Right ventricle myocardium inferior (tissue), 1 donor: ENCODE measurements around the gene MRPL20. TPM values are rescaled to one million over a fixed set of nuclear protein-coding genes. Genes with fewer than 3 reads are reported as not detected.

Experiments used
- ATAC-seq: fragments of 200-7000 bp; cut with Tn5 transposase; one replicate; pipeline ENCODE4 v1.9.1; 2020; ENCODE audit warnings: mild to moderate bottlenecking, moderate library complexity
- DNase-seq: peaks from one replicate; pipeline ENCODE4 v3.0.0; 2021; ENCODE audit errors: missing footprints
- intact Hi-C: fragments of 100-400 bp; cut with DNase I; formaldehyde crosslinking; loops from one replicate; pipeline ENCODE4 v1.11.0; 2022
- total RNA-seq: library from RNA; stranded (reverse); fragmentation: NEBNext Ultra II Directional; extraction: Animal tissue kit (Norgen Biotek cat#: 25700); gene quantifications from one replicate; pipeline ENCODE4 v1.2.1, GENCODE V29; 2021
- donor health status: DM: no; HTN: yes; CAD: no; lungs with severe emphysema.

MRPL20 gene
- total RNA-seq, 1 donor from 2014 or later, result 140 TPM

DNA sequence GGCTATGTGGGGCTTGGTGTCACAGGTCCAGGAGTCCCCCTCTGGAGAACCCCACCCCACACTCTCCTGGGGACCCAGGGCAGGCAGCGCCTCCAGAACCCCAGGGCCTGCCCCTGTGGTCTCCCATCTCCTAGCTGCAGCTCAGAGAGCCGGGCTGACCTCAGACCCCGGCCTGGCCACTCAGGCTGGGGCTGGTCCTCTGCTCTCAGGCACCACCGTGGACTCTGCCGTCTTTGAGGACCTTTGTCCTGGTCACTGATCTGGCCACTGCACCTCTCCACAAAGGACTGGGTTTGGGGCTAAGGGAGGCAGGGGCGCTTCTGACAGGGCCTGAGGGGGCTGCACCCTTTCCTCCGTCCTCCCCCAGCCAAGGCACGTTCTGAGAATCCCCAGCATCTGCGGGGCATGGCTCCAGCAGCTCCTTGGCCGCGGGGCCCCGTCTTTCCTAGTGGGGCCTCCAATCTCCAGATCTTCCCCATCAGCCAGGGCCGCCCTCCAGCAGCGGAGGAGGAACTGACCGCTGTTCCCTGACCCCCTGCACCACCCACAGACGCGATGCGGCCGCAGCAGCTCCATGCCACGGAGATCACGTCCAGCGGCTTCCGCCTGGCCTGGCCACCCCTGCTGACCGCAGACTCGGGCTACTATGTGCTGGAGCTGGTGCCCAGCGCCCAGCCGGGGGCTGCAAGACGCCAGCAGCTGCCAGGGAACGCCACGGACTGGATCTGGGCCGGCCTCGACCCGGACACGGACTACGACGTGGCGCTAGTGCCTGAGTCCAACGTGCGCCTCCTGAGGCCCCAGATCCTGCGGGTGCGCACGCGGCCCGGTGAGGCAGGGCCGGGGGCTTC lies 31.7 kb upstream of the MRPL20 start:
- ATAC-seq, result no peak
- DNase-seq, result no peak
- intact Hi-C loops, result no loop called here

DNA sequence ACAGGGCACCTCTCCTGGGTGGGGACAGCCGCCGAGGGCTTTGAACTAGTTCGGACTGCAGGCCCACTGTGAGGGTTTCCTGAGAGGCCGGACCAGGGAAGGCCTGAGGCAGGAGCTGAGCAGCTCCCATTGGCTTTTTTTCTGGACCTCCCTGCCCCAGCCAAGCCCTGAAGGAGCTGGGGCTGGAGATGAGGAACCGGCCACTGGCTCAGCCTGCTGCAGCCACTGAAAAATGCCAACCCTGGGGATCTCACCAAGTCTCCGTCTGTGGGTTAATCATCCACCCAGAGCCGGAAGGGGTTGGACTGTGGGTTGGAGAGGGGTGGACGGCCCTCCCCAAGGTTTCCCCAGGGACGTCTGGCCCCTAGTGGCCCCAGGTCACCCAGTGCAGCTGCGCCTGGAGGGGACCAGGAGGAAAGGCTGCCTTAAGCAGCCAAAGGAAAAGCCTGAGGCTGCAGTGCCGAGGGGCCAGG lies 30.8 kb upstream of the MRPL20 start:
- ATAC-seq, result no peak
- DNase-seq, result no peak
- intact Hi-C loops, result no loop called here

GRCh38 chr1:1437033-1437903 lies 30.2 kb upstream of the MRPL20 start:
- no peak for ATAC-seq
- intact Hi-C loops, result no loop called here
- no peak for DNase-seq

DNA sequence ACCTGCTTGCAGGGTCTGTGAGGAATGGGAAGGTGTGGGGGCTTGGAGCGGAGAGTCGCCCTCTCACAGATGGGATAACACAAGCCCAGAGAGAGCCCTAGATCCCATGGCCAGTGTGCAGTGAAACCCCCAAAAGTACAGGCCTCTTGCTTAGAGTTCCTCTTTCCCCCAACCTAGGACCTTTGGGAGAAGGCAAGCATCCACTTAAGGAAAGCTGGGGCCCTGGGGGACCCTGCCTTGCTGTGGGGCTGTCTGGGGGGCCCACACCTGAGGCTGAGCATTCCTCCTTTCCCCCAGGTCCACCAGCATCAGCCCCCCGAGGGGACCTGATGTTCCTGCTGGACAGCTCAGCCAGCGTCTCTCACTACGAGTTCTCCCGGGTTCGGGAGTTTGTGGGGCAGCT lies 29.5 kb upstream of the MRPL20 start:
- ATAC-seq (no peak), DNase-seq (no peak)
- intact Hi-C loops, result no loop called here

GRCh38 chr1:1435911-1436629 lies 29.0 kb upstream of the MRPL20 start:
- DNase-seq (no peak), ATAC-seq (no peak)
- intact Hi-C loops, result no loop called here

DNA sequence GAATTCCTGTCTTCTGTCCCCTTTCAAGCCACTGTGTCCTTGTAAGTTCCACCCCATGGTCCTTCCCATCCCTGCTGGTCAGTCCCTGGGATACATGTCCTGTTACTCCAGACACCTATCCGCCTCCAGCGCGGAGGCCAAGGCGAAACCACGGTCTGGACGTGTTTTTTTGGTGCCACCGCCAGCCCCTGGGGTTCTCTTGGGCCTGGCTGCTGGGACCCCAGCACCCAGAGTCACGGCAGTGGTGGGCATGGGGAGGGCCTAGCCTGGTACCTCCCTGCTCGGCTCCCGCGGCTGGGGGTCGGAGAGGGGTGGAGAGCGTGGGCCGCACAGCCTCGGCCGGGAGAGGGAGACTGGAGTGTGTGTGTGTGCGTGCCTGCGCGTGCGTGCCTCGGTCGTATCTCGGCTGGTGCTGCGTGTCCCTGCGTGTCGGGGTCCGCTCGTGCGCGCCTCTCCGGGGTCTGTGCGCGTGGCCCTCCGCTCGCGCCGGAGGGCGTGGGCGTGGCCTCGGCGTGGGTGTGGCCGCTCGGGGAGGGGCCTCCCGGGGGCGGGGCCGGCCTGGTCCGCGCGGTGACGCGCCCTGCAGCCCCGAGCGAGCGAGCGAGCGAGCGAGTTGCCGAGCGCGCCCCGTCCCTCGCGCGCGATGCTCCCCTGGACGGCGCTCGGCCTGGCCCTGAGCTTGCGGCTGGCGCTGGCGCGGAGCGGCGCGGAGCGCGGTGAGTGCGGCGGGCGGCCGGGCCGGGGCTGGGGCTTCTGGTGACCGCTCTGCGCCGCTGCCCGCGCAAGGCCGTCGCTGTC lies 28.2 kb upstream of the MRPL20 start, which contains the start of gene VWA1:
Gene VWA1, plus strand, starts transcription at position 585 of the 798 bp plus-strand sequence. Its CDS starts 59 bp downstream, at position 644.
- intact Hi-C loops, result no loop called here
- ATAC-seq (peak; percentile 65), DNase-seq (peak; percentile 84)

- ATAC-seq (no peak), DNase-seq (no peak)
- intact Hi-C loops, result no loop called here
Observed at GRCh38 chr1:1434824-1435105, 27.7 kb upstream of the MRPL20 start.

DNA sequence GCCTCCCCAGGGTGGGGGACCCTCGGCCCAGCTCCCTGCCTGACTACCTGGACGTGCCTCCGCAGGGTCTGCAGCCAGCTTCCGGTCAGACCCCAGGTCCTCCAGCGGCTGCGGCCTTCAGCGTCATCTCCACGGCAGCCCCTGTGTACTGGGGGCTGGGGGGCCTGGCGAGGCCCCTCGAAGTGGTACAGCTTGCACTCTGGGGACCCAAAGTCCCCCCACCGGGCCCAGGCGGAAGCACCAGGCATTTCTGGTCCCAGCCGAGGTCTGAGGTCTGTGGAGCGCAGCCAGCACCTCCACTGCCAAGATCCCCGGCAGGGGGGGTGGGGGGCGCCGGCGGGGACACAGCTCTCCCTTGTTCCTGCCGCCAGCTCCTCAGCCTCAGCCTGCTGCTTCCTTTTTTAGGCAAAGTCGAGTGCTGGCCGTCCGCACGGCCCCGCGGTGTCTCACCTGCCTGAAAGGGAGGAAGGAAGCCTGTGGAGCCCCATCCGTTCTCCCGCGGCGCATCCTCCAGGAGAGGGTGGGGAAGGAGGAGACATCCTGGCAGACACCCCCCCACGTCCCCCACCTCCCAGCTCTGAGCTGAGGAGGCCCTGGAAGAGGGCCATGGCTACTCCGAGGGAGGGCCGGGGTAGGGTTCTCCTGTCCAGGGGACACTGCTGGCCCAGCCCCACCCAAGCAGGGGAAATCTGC lies 27.2 kb upstream of the MRPL20 start:
- peak; percentile 80 for DNase-seq
- intact Hi-C loops, result no loop called here
- peak; percentile 9 for ATAC-seq

DNA sequence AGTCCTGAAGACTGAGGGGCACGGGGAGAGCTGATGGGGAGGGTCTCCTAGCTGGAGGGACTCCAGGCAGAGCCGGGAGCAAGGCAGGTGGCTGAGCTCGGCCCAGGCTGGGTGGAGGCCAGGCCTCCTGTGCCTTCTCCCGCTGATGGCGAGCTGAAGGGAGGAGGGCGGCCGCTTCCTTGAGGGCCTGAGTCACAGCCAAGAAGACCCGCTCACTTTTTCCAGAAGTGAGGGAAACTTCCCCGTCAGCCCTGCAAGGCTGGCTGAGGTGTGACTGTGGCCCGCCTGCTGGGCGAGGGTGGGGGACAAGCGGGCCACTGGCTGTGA lies 26.7 kb upstream of the MRPL20 start:
- DNase-seq (no peak), ATAC-seq (no peak)
- intact Hi-C loops, result no loop called here

GRCh38 chr1:1432951-1433803 lies 26.1 kb upstream of the MRPL20 start:
- peak; percentile 84 for DNase-seq
- intact Hi-C loops, result no loop called here
- ATAC-seq, result peak; percentile 7

DNA sequence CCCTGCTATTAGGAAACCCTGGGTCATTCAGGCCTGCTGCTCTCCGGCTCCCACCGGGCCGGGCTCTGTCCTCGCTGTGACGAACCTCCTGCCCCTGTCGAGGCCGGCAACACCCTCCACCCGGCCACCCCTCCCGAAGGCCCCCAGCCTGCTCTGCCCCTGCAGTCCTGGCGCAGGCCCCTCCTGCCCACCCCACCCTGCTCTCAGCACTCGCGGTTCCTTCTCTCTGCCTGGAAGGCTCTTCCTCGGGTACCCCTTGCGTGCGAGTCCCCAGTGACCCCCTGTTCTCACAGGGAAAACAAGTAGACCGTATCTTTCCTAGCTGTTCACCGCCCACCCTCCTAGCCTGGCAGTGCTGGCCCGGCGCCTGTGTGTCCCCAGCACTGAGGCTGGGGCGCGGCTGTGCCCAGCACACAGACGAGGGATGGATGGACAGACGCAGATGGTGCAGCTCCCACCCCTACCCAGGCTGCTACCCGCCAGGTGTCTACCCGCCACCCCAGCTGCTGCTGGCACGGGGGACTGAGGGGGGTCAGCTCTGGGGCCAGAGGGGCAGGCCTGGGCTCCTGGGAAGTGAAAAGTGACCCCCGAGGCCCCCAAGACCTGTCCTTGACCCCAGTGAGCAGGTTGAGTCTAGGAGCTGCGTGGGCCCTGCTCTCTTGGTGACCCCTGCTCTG lies 25.3 kb upstream of the MRPL20 start:
- intact Hi-C loops, result no loop called here
- DNase-seq (no peak), ATAC-seq (no peak)

DNA sequence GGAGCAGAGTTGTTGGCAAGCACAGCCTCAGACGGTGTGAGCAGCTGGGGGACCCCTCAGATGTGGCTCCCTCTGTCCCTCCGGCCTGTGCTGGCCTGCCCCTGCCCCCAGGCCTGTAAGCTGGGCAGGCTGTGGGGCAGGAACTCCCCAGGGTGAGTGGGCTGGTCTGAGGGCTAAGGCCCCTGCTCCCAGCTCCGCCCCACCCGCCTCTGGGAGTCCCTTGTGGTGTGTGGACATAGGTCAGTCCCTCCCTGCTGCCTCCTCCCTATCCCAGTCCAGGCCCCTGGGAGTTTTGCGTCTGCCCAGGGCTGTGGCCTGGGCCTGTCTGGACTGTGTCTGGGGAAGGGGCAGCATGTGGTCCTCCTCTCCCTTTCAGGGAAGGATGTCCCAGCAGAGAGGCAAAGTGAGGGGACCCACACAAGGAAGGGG lies 24.8 kb upstream of the MRPL20 start:
- ATAC-seq, result peak; percentile 47
- intact Hi-C loops, result no loop called here
- peak; percentile 85 for DNase-seq

- peak; percentile 1 for ATAC-seq
- intact Hi-C loops, result no loop called here
- no peak for DNase-seq
Observed at GRCh38 chr1:1430992-1431844, 24.1 kb upstream of the MRPL20 start.

GRCh38 chr1:1430114-1430982 lies 23.3 kb upstream of the MRPL20 start:
- DNase-seq (peak; percentile 88), ATAC-seq (peak; percentile 66)
- intact Hi-C loops, result no loop called here

DNA sequence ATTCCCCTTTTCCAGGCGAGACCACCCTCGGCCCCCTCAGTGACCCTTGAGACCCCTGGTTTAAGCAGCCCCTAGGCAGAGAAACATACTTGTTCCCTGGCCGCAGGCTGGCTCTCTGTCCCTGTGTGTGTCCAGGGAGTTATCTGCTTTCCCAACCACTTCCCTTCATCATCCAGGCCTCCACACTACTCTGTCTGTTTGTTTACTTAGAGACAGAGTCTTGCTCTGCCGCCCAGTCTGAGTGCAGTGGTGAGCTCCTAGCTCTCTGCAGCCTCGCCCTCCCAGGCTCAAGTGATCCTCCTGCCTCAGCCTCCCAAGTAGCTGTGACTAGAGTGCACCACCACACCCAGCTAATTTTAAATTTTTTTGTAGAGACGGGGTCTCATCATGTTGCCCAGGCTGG lies 22.6 kb upstream of the MRPL20 start:
- DNase-seq, result no peak
- intact Hi-C loops, result no loop called here
- peak; percentile 16 for ATAC-seq
